Activated gamma-delta T cell (primary cell): ENCODE data around the gene FAM240A.
"Not testable (repeated sequence)": the region's sequence is repeated elsewhere in the genome, so short reads cannot be mapped to it uniquely, and the experiment has no call there.

Source experiments
- DNase-seq: peaks from one replicate; lab custom pipeline; 2025; lab: John Stamatoyannopoulos, UW
- total RNA-seq, 2 donors: gene quantifications; one replicate each; lab custom pipeline; 2026; lab: John Stamatoyannopoulos, UW

Gene FAM240A
- 0 reads per million in 2 donors for total RNA-seq

- no peak for DNase-seq
Measured at GRCh38 chr3:46612324-46612723, at the start of gene FAM240A. TSS of gene FAM240A (plus strand) at chr3:46612525. CDS start at chr3:46612684, 159 bp downstream.

- no peak for DNase-seq
Measured at GRCh38 chr3:46564190-46565021, 47.9 kb upstream of the FAM240A start.

DNA sequence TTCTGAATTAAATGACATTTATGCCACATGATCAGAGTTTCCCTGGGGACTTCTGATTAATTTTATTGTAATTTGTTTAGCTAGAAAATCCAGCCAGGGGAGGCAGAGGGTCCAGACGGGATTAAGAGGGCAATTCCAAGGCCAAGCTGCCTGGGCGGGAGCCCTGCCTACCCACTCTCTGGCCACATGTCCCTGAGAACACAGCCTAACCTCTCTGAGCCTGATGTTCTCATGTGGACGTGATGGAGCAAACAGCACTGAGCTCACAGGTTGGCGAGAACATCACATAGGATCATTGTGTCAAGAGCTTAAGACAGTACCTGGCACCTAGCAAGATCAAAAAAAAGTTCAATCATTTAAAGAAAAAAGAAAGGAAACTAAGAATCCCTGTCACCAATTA, 47.2 kb upstream of the FAM240A start:
- DNase-seq = no peak

- DNase-seq = no peak
Measured at GRCh38 chr3:46565607-46566039, 46.7 kb upstream of the FAM240A start.

GRCh38 chr3:46566040-46566641, 46.2 kb upstream of the FAM240A start, which contains the start of gene LRRC2:
TSS of gene LRRC2 (minus strand) at chr3:46566302. CDS start at chr3:46551591, 14,711 bp downstream.
- peak; percentile 9 for DNase-seq

- no peak for DNase-seq
Measured at GRCh38 chr3:46571684-46572083, 40.6 kb upstream of the FAM240A start.

DNA sequence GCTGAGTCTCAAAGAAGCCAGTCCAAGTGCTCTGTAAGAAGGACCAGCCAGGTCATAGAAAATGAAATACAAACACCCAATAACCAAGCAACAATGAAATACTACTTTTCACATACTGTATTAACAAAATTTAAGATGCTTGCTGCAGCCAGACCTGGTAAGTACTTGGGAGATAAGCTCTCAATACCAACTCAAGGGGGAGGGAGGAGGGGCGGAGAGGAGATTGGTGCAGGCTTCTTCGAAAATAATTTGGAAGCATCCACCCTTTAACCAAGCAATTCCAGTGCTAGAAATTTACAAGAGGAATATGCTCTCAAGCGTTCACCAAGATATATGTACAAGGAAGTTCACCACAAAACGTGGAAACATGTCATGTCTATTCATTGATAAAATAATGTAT, 38.6 kb upstream of the FAM240A start:
- DNase-seq = no peak

GRCh38 chr3:46574243-46574646, 38.1 kb upstream of the FAM240A start:
- no peak for DNase-seq

GRCh38 chr3:46574881-46575576, 37.3 kb upstream of the FAM240A start:
- DNase-seq = no peak

GRCh38 chr3:46575577-46576222, 36.6 kb upstream of the FAM240A start:
- DNase-seq = no peak

DNA sequence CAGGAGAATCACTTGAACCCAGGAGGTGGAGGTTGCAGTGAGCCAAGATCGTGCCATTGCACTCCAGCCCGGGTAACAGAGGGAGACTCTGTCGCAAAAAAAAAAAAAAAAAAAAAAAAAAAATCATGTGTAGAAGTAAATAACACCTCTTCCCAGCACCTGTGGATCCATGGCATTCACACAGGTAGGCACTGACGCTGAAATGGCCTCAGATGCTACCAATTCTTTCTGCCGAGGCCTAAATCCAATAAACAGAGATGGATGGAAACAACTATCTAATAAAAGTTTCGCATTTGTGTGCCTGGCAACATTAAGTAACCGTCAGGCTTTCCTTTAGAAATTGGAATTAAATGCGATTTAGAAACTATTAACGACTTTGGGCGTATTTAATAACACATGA, 35.9 kb upstream of the FAM240A start:
- no peak for DNase-seq

DNA sequence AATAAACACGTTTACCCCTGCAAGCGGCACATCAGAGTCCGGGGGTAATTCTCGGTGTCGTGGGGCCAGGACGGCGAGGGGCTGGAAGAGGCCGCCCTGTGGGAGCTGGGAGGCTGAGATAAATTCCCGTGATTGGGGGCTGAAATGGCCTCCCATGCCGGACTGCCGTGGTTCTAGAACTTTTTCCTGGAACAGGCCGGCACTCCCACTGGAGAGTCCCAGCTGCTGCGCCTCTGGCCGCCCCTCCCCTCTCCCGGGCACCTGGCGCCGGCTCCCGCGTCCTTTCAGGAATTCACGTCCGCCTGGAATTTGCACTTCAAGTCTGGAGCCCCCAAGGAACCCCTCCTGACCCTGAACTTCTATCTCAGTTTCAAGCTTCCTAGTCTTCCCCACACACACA, 35.4 kb upstream of the FAM240A start:
- no peak for DNase-seq

- DNase-seq = not testable (repeated sequence)
Measured at GRCh38 chr3:46577580-46578249, 34.6 kb upstream of the FAM240A start.

DNA sequence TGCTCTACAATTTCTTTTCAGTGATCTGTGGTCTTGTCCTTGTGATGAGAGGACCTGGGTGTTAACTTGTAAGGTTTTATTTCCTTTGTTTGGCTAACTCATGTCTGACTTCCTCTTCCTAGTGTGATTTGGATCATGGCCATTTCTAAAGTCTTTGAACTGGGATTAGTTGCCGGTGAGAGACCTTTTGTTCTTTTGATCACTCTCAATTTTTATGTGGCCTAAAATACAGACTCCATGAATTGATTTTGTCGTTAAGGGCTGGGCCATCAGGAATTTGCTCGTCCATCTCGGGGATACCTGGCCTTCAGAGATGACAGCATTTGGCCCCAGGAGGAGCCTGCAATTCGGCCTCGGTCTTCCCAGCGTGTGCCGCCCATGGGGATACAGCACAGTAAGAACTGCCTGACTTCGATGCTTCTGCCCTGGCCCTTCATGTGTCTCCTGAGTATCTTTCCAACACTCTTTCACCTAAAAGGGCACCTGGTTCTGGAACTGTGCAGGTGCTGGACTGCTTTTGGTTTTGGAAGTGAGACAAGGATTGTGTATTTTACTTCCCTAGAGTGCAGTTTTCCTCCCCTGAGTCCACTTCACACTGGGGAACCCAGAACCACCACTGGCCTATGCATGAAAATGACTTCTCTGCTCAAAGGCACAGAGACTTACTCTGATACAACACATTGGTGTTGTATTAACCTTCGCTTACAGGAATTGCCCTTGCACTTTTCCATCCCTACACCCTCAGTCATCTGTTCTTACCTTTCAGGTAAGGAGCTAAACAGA, 33.2 kb upstream of the FAM240A start:
- DNase-seq = no peak

DNA sequence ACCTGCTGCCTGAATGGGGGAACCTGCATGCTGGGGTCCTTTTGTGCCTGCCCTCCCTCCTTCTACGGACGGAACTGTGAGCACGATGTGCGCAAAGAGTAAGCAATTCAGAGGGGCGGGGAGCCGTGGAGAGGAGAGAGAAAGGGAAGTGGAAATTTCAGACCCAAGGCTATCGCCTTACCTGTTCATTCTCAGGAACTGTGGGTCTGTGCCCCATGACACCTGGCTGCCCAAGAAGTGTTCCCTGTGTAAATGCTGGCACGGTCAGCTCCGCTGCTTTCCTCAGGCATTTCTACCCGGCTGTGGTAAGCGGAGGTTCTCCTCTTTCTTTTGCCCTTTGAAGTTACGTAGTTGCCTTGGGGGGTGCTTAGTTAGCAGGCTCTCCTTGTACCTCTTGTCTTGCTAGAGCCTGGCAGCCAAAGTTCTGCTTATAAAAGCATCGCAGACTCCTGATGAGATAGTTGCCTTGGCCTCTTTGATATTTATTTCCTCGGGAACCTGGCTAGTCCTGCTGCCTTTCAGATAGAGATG, 32.5 kb upstream of the FAM240A start:
- DNase-seq = no peak

- DNase-seq = no peak
Measured at GRCh38 chr3:46580675-46581074, 31.6 kb upstream of the FAM240A start.

- DNase-seq = no peak
Measured at GRCh38 chr3:46584598-46585467, 27.5 kb upstream of the FAM240A start.

GRCh38 chr3:46585799-46586693, 26.3 kb upstream of the FAM240A start:
- no peak for DNase-seq
